ENCODE results near the gene COLEC11. TPM values are rescaled to one million over a fixed set of nuclear protein-coding genes. Genes with fewer than 3 reads are reported as not detected.

COLEC11 gene
- total and polyA plus RNA-seq, 9 of the 15 experiments (the other 6 are each of a cell fraction or from before 2014, with no cell fraction given): 0.32 to 4.3 (median 1.8) TPM

GRCh38 chr2:3545788-3546478 lies 49.0 kb upstream of the COLEC11 start (continued):
- TF ChIP-seq ZBTB40 (IDR thresholded peaks at IDR 0.05): no peak
- no peak for TF ChIP-seq ZBTB40 (CRISPR knock-in tag; IDR thresholded peaks at IDR 0.05)
- no peak for TF ChIP-seq STAT6 (CRISPR knock-in tag; IDR thresholded peaks at IDR 0.05)
- no peak for TF ChIP-seq HOMEZ (CRISPR knock-in tag; IDR thresholded peaks at IDR 0.05)
- no peak for TF ChIP-seq MCM3 (IDR thresholded peaks at IDR 0.05)
- no peak for TF ChIP-seq TARDBP (IDR thresholded peaks at IDR 0.05)
- TF ChIP-seq TAL1 (IDR thresholded peaks at IDR 0.05): no peak
- no peak for TF ChIP-seq POLR2B (IDR thresholded peaks at IDR 0.05; ENCODE audit: low read depth, partially characterized antibody)
